Measurements from ENCODE around the gene TRMT11.
A peak's percentile ranks its signal among the peaks of the same experiment; 100 is the strongest.
"Not testable (repeated sequence)": the region's sequence is repeated elsewhere in the genome, so short reads cannot be mapped to it uniquely, and the experiment has no call there.

The TRMT11 gene

DNA sequence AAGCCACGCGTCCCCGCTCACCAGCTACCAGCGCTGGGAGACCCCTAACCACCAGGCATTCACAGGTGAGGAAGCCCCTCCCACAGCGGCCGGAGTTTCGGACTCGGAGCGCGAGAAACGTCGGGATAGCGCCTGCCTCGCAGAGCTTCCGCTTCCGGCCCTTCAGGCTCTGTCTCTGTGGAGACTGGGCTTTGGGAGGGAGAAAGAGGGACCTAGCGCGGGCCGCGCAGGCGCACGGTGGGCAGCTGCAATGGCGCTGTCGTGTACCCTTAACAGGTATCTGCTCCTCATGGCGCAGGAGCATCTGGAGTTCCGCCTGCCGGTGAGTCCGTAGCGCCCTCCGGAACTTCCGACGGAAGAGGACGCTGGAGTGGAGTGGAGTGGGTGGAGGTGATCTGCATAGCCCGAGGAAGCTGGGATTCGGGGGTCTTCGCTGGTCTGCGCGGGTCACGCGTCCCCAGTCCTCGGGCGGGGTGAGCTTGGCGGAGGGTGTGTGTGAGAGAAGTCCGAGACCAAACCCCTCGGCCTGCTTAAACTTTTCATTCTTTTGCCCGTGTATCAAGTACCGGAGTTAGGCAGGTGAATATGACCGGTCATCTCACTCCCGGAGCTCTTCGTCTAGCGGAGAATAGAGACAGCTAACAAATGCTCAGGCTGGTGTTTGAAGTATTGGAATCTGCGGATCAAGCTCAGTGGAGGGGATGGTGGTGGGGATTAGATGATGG is at the start of gene TRMT11:
TRMT11 (plus strand) TSS at position 240 of the 725 bp plus-strand sequence; CDS start at position 251, 11 bp downstream.
- peak; percentile 93 for DNase-seq

DNA sequence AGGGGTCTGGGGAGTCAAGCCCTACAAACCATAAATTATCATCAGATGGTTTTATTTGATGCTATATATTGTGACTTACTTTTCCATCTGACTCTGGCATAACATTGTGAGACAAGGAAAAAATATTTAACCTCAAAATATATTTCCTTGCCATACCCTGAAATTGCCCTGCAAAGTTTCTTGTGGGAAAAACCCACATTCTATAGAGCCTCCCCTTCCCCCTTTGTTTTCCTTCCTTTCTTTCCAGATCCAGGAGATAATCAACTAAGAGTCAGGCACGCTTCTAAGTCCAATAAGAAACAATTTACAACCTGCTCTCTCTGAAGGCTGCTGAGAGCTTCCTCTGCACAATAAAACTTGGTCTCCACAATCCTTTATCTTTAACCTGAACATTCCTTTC is 47.3 kb upstream of the TRMT11 start:
- no peak for DNase-seq

DNA sequence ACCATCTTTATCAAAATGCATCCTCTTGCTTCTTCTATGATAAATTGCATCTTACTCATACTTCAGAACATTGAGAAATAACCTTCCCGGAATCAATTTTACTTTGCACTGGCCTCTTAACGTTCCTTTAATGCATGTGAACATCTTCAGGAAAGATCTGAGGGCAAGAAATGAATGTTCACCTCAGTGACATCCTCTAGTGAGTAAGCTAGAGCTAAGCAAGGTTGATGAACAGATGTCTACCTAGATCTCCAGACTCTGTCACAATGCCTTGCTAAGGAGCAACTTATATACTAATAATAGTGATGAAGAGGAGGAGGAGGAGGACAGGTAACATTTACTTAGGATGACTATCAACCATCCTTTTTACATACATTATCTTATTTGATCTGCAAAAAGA is 46.5 kb upstream of the TRMT11 start:
- no peak for DNase-seq

GRCh38 chr6:125940247-125941041 is 45.9 kb upstream of the TRMT11 start:
- DNase-seq, result no peak

GRCh38 chr6:125942672-125943527 is 43.4 kb upstream of the TRMT11 start:
- DNase-seq, result no peak

DNA sequence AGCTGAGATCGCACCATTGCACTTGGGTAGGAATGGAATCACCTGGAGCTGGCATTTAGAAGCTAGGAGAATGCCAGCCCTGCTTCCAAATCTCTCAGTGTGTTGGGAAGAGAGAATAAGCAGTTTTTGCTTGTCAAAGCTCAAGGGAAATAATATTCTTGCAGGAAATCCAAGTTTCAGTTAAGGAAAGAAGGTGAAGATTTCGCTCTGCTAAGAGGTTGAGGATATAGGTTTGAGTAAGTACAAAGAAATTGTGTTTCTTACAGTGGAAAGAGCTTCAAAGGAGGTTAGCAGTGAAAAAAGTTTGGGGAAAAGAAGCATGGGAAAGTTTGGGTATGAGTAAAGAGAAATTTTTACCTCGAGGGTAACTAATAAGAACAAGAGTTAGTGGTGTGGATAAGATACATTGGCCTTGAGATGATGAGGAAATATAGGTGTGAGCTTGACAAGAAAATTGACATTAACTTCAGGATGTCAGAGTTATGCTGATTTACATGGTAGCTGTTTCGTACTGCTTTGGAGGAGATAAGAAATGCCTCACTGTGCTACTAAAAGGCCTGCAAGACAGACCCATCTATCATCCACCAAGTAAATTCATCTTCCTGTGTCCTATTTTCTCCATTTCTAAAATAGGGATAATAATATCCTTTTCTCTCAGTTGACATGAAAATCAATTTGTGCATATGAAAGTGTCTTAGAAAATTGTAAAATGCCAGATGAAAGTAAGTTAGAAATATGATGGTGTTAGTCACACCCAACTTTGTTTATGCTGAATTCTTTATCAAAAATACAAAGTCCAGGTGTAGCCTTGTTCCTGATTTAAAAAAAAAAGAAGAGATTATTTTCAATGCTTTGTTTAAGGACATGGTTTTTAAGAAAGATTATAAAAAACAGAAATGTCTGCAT is 42.6 kb upstream of the TRMT11 start:
- no peak for DNase-seq

DNA sequence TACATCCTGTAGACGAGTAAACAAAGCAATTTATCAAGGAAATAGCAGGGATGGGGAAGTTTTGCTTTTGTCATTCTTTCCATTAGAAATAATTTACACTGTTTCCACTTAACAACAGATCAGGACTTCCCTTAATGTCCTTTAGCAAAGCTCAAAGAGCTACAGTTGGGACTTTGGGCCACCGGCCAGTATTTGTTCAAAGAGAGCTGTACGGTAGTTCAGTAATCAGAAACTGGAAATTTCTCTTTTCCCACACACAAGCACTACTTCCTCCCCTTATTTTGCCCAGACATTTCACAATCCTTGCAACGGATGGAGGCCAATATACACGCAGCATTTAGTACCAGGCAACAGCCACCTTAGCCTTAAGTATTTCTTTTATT is 41.9 kb upstream of the TRMT11 start:
- peak; percentile 43 for DNase-seq

- DNase-seq, result no peak
Measured at GRCh38 chr6:125944896-125945295, 41.4 kb upstream of the TRMT11 start.

- DNase-seq, result no peak
Measured at GRCh38 chr6:125945378-125946141, 40.8 kb upstream of the TRMT11 start.

DNA sequence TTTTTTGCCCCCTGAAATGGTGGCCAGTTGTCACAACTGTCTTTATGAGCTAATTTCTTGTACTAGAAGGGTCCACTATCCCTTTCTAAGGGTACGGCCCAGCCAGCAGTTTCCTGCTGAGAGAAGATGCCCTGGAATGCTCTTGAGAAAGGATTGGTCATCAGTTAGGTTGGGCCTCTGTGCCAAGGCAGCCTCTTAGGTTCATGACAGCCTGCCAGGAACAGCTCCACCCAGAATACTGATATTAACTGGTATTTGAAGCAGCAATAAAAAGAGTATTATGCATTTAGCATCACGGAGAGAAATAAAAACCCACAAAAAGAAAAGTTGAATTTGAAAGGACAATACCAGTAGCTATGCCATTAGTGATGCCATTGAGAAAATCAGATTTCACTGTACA is 38.7 kb upstream of the TRMT11 start:
- DNase-seq, result no peak

- no peak for DNase-seq
Measured at GRCh38 chr6:125948455-125948854, 37.9 kb upstream of the TRMT11 start.

DNA sequence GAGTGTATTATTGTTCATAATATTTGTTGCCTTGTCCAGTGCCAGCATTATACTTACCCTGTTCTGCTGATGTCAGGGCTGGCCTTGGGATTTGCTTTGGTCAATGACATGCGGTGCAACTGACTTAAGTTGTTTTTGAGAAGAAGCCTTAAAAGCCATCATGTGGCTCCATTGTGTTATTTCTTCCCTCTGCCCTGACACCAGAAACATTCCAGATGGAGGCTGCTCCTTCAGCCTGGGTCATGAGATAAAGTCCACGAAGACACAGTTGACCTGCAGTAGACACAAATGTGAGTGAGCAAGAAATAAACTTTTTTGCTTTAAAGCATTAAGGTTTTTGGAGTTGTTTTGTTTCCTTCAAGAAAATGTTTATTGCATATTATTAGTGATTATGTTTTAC is 37.3 kb upstream of the TRMT11 start:
- DNase-seq, result no peak

DNA sequence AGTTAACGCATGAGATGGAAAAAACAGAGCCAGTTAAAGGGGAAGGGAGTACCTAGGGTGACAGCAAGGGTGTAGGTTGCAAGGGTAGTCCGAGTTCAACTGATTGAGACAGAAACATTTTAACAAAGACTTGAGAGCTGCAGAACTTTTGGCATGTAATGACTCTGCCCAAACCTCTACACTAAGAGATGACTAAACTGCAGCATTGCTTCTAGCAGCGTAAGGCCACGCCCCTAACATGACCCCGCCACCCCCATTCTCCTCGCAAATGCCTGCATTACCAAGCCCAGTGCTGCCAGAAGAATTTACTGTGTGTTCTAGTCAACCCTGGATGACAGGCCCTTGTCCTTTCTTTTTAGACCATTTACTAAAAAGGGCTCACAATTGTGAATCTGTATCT is 36.0 kb upstream of the TRMT11 start:
- DNase-seq, result no peak

DNA sequence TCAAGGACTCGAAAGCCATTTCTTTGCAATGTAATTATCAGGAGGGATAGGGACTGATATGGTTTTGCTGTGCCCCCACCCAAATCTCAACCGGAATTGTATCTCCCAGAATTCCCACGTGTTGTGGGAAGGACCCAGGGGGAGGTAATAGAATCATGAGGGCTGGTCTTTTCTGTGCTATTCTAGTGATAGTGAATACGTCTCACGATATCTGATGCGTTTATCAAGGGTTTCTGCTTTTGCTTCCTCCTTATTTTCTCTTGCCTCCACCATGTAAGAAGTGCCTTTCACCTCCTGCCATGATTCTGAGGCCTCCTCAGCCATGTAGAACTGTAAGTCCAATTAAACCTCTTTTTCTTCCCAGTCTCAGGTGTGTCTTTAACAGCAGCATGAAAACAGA is 35.6 kb upstream of the TRMT11 start:
- DNase-seq, result not testable (repeated sequence)

GRCh38 chr6:125951323-125951722 is 35.0 kb upstream of the TRMT11 start:
- DNase-seq, result no peak

DNA sequence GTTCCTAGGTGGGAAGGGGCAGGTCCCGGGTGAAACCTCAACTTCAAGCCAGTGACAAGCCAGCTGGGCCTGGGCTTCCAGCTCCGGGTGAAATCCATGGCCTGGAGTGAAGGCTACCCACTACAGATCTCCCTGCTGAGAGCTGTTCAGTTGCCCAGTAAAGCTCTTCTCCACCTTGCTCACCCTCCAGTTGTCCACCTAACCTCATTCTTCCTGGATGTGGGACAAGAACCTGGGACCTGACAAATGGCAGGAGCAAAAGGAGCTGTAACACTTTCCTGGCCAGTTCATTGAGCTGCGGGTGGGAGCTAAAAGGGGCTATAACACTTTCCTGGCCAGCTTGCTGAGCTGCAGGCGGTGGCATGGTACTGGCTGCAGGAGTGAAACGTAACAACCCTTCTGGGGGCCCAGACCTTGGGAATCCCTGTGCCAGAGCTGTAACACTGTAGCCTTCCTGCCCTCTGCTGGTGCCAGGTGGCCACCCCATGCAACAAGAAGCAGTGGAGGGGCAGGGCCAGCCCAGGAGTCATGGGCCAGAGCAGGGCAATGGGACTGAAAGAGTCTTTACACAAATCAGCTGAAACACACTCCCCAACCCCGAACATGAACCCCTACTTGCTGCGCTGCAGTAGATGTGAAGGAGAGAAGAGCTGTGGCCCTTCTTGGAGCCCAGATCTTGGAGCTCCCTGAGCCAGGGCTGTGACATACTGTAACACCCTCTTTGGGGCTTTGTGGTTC is 33.4 kb upstream of the TRMT11 start:
- DNase-seq, result no peak

DNA sequence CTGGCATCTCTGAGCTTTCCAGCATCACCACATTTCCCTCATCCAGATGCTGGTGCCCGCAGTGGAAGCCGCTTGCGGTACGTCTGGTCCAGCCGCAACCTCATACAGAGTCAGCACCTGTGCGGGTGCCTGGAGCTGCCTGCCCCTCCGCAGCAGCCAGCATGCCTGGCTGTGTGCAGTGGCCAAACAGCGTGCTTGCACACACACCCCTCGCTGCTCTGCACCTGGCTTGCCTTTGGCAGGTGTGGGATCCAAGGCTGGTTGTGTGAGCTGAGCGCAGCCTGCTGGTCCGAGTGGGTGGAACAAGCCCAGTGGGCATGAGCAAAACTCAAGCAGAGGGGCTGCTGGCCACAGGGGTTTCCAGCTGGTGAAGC is 32.9 kb upstream of the TRMT11 start:
- DNase-seq, result no peak

DNA sequence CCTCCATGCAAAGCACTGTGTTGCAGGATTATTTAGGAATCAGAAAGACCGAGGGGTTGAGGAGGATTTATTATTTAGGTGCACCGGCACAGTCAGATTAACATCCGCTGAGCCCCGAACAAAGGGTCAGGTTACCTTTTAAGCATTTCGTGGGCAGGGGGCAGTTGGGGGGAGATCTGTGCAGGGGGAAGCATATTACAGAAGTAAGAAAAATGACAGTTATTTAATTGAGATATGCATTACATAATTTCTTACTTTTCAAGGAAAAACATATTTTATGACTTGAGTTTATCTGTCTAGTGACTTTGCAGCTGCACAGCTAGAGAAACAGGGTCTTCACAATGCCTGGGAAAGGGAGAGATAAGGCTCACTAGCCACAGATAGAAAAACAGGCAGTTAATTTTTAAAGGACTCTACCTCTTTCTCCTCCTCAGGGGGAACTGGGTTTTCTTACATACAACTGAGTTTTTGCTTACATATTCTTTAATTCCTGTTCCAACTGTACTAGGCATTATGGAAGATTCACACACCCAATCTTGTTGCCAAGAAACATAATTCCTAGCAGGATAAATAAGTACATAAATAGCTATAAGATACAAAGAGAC is 31.5 kb upstream of the TRMT11 start:
- no peak for DNase-seq

- no peak for DNase-seq
Measured at GRCh38 chr6:125955973-125956372, 30.4 kb upstream of the TRMT11 start.
